ENCODE results near the gene OR51E2.

- TF ChIP-seq CTCF (IDR thresholded peaks at IDR 0.05; ENCODE audit: poor library complexity), result no peak
- TF ChIP-seq EZH2 (IDR thresholded peaks at IDR 0.05; ENCODE audit: borderline replicate concordance), result no peak
- TF ChIP-seq EZH2phosphoT487 (IDR thresholded peaks at IDR 0.05; ENCODE audit: low read depth, severe bottlenecking, unreplicated experiment), result no peak
These were observed 17.3 kb downstream of the OR51E2 start for GRCh38 chr11:4680341-4680740.
